Keratinocyte (primary cell): Measurements from ENCODE around the gene DSEL. TPM values are rescaled to one million over a fixed set of nuclear protein-coding genes. Genes with fewer than 3 reads are reported as not detected.

Source experiments
- DNase-seq: peaks from one replicate; pipeline ENCODE4 v3.0.0-alpha.2; 2011; ENCODE audit warnings: low read depth, missing footprints, low spot score
- FAIRE-seq: peaks from 2 replicates; lab custom pipeline; 2011; peaks lifted over from hg19 to GRCh38; lab: Jason Lieb, UNC
- H2AFZ ChIP-seq: 2 replicates; pipeline ENCODE4 v1.6.0; 2012; ENCODE audit warnings: low read length, control low read depth, inconsistent platforms; ENCODE audit not compliant: control insufficient read depth
- H3K27ac ChIP-seq: 2 replicates; pipeline ENCODE4 v1.5.1; 2011; ENCODE audit warnings: low read length; ENCODE audit not compliant: control insufficient read depth, insufficient read depth
- H3K27me3 ChIP-seq: 3 replicates; pipeline ENCODE4 v1.6.0; 2011; ENCODE audit warnings: low read length; ENCODE audit not compliant: control insufficient read depth, insufficient read depth; ENCODE audit errors: extremely low read depth
- H3K36me3 ChIP-seq, 2 experiments: 2 replicates in 1 of 2; 3 replicates in 1 of 2; pipeline ENCODE4 v1.5.1; 2011; ENCODE audit warnings: low read length in 2 of 2, mild to moderate bottlenecking in 1 of 2; ENCODE audit not compliant: control insufficient read depth in 2 of 2, insufficient read depth in 2 of 2; ENCODE audit errors: extremely low read depth in 1 of 2
- H3K4me1 ChIP-seq: 3 replicates; pipeline ENCODE4 v1.5.1; 2011; ENCODE audit warnings: low read length; ENCODE audit not compliant: control insufficient read depth, insufficient read depth; ENCODE audit errors: extremely low read depth
- H3K4me2 ChIP-seq: 3 replicates; pipeline ENCODE4 v1.6.0; 2011; ENCODE audit warnings: low read depth, low read length; ENCODE audit not compliant: control insufficient read depth, insufficient read depth; ENCODE audit errors: extremely low read depth
- H3K4me3 ChIP-seq, 3 experiments: fragments of 200-600 bp in 1 of 3; sonication (generic) in 1 of 3; 2 replicates in 2 of 3; 3 replicates in 1 of 3; pipeline ENCODE4 v1.5.1; 2011 to 2016; ENCODE audit warnings: low read length in 3 of 3, mild to moderate bottlenecking in 3 of 3, control low read depth in 2 of 3, inconsistent platforms in 1 of 3, low read depth in 1 of 3, mixed read lengths in 1 of 3, mixed run types in 1 of 3, moderate library complexity in 1 of 3; ENCODE audit not compliant: control insufficient read depth in 2 of 3, insufficient read depth in 2 of 3; ENCODE audit errors: extremely low read depth in 1 of 3
- H3K79me2 ChIP-seq: 2 replicates; pipeline ENCODE4 v1.6.0; 2012; ENCODE audit warnings: low read length; ENCODE audit not compliant: control insufficient read depth, insufficient read depth
- H3K9ac ChIP-seq: 3 replicates; pipeline ENCODE4 v1.6.0; 2011; ENCODE audit warnings: low read length; ENCODE audit not compliant: control insufficient read depth, insufficient read depth; ENCODE audit errors: extremely low read depth
- H3K9me1 ChIP-seq: 3 replicates; pipeline ENCODE4 v1.6.0; 2011; ENCODE audit warnings: low read length; ENCODE audit not compliant: control insufficient read depth, insufficient read depth; ENCODE audit errors: extremely low read depth
- H3K9me3 ChIP-seq: 2 replicates; pipeline ENCODE4 v1.5.1; 2012; ENCODE audit warnings: low read depth, low read length; ENCODE audit not compliant: control insufficient read depth
- H4K20me1 ChIP-seq: 3 replicates; pipeline ENCODE4 v1.6.0; 2011; ENCODE audit warnings: low read length; ENCODE audit not compliant: control insufficient read depth, insufficient read depth; ENCODE audit errors: extremely low read depth
- CTCF ChIP-seq, 3 experiments: IDR thresholded peaks in 1 of 3; conservative IDR thresholded peaks in 1 of 3; optimal IDR thresholded peaks in 1 of 3; 2 replicates in 2 of 3; 3 replicates in 1 of 3; pipeline versions ENCODE3 to v1.5.1; 2011; ENCODE audit warnings: low read length in 3 of 3, mild to moderate bottlenecking in 3 of 3, moderate library complexity in 2 of 3, control low read depth in 1 of 3, inconsistent platforms in 1 of 3; ENCODE audit not compliant: insufficient read depth in 2 of 3; ENCODE audit errors: extremely low read depth in 1 of 3
- EZH2 ChIP-seq: IDR thresholded peaks from one replicate; pipeline ENCODE4 v1.6.1; 2012; ENCODE audit warnings: inconsistent platforms, mild to moderate bottlenecking, low read length, moderate library complexity
- dilution Hi-C: fragments of 300-500 bp; cut with MboI; formaldehyde crosslinking; loops from one replicate; pipeline ENCODE4 v1.7.0; 2020; ENCODE audit warnings: low sequenced_read_pairs; ENCODE audit not compliant: extremely low pct_ligation_motif_present
- polyA plus RNA-seq, 5 experiments: library from polyadenylated mRNA; depleted of rRNA in 3 of 5; stranded (reverse) in 3 of 5; stranded (forward) in 1 of 5; unstranded in 1 of 5; fragments of >200 nt; gene quantifications; 1 replicate in 1 of 5; 2 replicates in 3 of 5; 3 replicates in 1 of 5; pipeline versions ENCODE4 v1.2.1 to v1.2.3, GENCODE V29; 2011 to 2012; ENCODE audit warnings: missing spikeins in 2 of 5, low read depth in 1 of 5, low replicate concordance in 1 of 5

DSEL gene
- polyA plus RNA-seq, 1 donor (not counting 4 experiments of a cell fraction or from before 2014, with no cell fraction given) = 3.4 TPM

DNA sequence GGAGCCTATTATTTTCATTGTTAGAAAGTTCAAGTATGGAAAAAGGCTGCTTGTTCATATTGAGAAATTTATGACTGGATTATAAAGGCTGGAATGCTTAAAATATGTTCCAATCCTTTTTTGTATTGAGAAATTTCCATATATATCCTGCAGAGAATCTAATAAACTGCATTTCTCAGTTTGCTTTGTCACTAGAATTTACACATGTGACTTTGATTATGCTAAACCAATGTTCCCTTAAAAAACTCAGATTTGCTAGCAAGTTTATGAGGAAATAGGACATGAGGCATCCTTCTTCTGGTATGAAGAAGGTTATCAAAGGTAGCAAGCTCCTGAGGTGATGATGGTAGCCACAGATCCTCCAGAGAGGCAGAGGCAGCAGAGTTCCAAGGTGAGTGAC, 29.2 kb upstream of the DSEL start:
- Histone ChIP-seq H3K79me2 (no peaks in the 10 kb centered on the region), H3K27me3 (no peaks in the 10 kb centered on the region), H3K4me2 (no peak overlapping the region), H2AFZ (no peak overlapping the region), H3K9me3 (no peaks in the 10 kb centered on the region), H4K20me1 (no peaks in the 10 kb centered on the region), H3K4me3 (no peak overlapping the region), H3K36me3 (no peaks in the 10 kb centered on the region), H3K4me1 (no peaks in the 10 kb centered on the region), H3K27ac (no peak overlapping the region), H3K9ac (no peak overlapping the region), H3K9me1 (no peaks in the 10 kb centered on the region)
- TF ChIP-seq EZH2 (no peak), CTCF (optimal IDR thresholded peaks at IDR 0.05 in 1 of 3, IDR thresholded peaks at IDR 0.05 in 1 of 3, conservative IDR thresholded peaks at IDR 0.05 in 1 of 3; ENCODE audit: extremely low read depth in 1 of 3, insufficient read depth in 2 of 3, low read length in 3 of 3) (no peak)
- DNase-seq (no peak), FAIRE-seq (no peak)
- dilution Hi-C loops = no loop called here

DNA sequence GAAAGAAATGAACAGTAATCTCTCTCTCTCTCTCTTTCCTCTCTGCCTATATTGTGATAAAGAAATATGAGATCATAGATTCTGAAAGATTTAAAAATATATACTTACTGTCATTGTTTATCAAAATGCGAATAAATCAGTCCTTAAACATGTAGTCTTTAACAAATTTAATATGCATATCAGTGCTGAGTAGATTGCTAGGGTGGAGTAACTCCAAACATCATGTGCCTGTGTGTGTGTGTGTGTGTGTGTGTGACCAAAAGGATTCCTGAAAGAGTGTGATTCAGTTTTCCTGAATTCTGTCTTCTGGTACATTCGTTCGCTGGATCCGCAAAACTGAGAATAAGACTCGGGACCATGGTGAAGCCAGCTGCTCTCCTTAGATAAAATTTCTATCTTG, 24.0 kb upstream of the DSEL start:
- dilution Hi-C loops = no loop called here
- no peaks in the 10 kb centered on the region for H3K4me1 ChIP-seq
- no peak for TF ChIP-seq CTCF (optimal IDR thresholded peaks at IDR 0.05 in 1 of 3, IDR thresholded peaks at IDR 0.05 in 1 of 3, conservative IDR thresholded peaks at IDR 0.05 in 1 of 3; ENCODE audit: extremely low read depth in 1 of 3, insufficient read depth in 2 of 3, low read length in 3 of 3)
- no peak for TF ChIP-seq EZH2
- no peak overlapping the region for H3K4me3 ChIP-seq
- no peaks in the 10 kb centered on the region for H4K20me1 ChIP-seq
- no peaks in the 10 kb centered on the region for H3K9me3 ChIP-seq
- no peaks in the 10 kb centered on the region for H3K27me3 ChIP-seq
- H2AFZ ChIP-seq = no peak overlapping the region
- no peak overlapping the region for H3K27ac ChIP-seq
- no peaks in the 10 kb centered on the region for H3K36me3 ChIP-seq
- no peaks in the 10 kb centered on the region for H3K9me1 ChIP-seq
- H3K4me2 ChIP-seq = no peak overlapping the region
- no peak overlapping the region for H3K9ac ChIP-seq
- no peak for FAIRE-seq
- no peak for DNase-seq
- no peaks in the 10 kb centered on the region for H3K79me2 ChIP-seq
